OCI-LY7 (cell line): Measurements from ENCODE around the gene FOXD1. TPM values are rescaled to one million over a fixed set of nuclear protein-coding genes. Genes with fewer than 3 reads are reported as not detected.

Source experiments
- BruUV-seq: library from RNA; stranded (reverse); fragments of 400-500 nt; replicated peaks from 2 replicates; lab custom pipeline; 2021; lab: Mats Ljungman, UMichigan
- CTCF ChIA-PET: fragments of 300-600 bp; sonication (Branson Sonifier 250); formaldehyde crosslinking; loops from one replicate; lab custom pipeline; 2022; ENCODE audit warnings: antibody characterized with exemption; ENCODE audit not compliant: unreplicated experiment; lab: Charles Lee
- POLR2A ChIA-PET: fragments of 300-600 bp; sonication (Branson Sonifier 250); formaldehyde crosslinking; loops from one replicate; lab custom pipeline; 2022; ENCODE audit warnings: antibody characterized with exemption; lab: Charles Lee
- DNase-seq: peaks from one replicate; pipeline ENCODE4 v3.0.0-alpha.2; 2015; ENCODE audit warnings: low spot score
- H2AFZ ChIP-seq: fragments of 200-600 bp; sonication (generic), shearing (Covaris generic); 2 replicates; pipeline ENCODE4 v1.6.1; 2014; ENCODE audit warnings: mild to moderate bottlenecking, antibody characterized with exemption, low read length, moderate library complexity
- H3K27ac ChIP-seq: fragments of 200-600 bp; sonication (generic); 2 replicates; pipeline ENCODE4 v1.5.1; 2014; ENCODE audit warnings: mixed run types, low read depth, mild to moderate bottlenecking, moderate library complexity, low read length, inconsistent platforms; ENCODE audit not compliant: poor library complexity, severe bottlenecking
- H3K36me3 ChIP-seq: fragments of 200-600 bp; sonication (generic); 2 replicates; pipeline ENCODE4 v1.6.1; 2014; ENCODE audit warnings: mild to moderate bottlenecking, antibody characterized with exemption, low read length, moderate library complexity, mixed read lengths; ENCODE audit not compliant: insufficient read depth
- H3K4me1 ChIP-seq: fragments of 200-600 bp; sonication (generic); 2 replicates; pipeline ENCODE4 v1.5.1; 2014; ENCODE audit warnings: mild to moderate bottlenecking, low read length; ENCODE audit not compliant: insufficient read depth, poor library complexity, severe bottlenecking
- H3K4me2 ChIP-seq: fragments of 200-600 bp; sonication (generic); 2 replicates; pipeline ENCODE4 v1.6.1; 2014; ENCODE audit warnings: mild to moderate bottlenecking, low read length
- H3K4me3 ChIP-seq: fragments of 200-600 bp; sonication (generic); 2 replicates; pipeline ENCODE4 v1.5.1; 2014; ENCODE audit warnings: mild to moderate bottlenecking, low read depth, low read length; ENCODE audit not compliant: poor library complexity, severe bottlenecking
- H3K79me2 ChIP-seq: fragments of 200-600 bp; sonication (generic); 2 replicates; pipeline ENCODE4 v1.6.1; 2016; ENCODE audit warnings: low read depth, mild to moderate bottlenecking, low read length, moderate library complexity, mixed read lengths; ENCODE audit not compliant: insufficient read depth
- H3K9me2 ChIP-seq: fragments of 200-600 bp; sonication (generic); 2 replicates; pipeline ENCODE4 v1.6.1; 2016; ENCODE audit warnings: mild to moderate bottlenecking, low read length, mixed read lengths; ENCODE audit not compliant: insufficient read depth
- H3K9me3 ChIP-seq: fragments of 200-600 bp; sonication (generic); 2 replicates; pipeline ENCODE4 v1.6.1; 2014; ENCODE audit warnings: mild to moderate bottlenecking, mixed run types, low read length, mixed read lengths
- H4K20me1 ChIP-seq: fragments of 200-600 bp; sonication (generic); 2 replicates; pipeline ENCODE4 v1.6.1; 2014; ENCODE audit warnings: mild to moderate bottlenecking, antibody characterized with exemption, low read length, moderate library complexity, mixed read lengths; ENCODE audit not compliant: insufficient read depth
- CTCF ChIP-seq: fragments of 200-600 bp; sonication (generic); conservative IDR thresholded peaks from 2 replicates; pipeline ENCODE4 v1.5.1; 2014; ENCODE audit warnings: mild to moderate bottlenecking, antibody characterized with exemption, low read length, moderate library complexity, mixed read lengths
- EZH2phosphoT487 ChIP-seq: fragments of 200-600 bp; sonication (generic); IDR thresholded peaks from 2 replicates; pipeline ENCODE4 v1.6.1; 2018; ENCODE audit warnings: low read depth, borderline replicate concordance, mild to moderate bottlenecking, mixed run types, antibody characterized with exemption, low read length, moderate library complexity, mixed read lengths
- intact Hi-C: fragments of 100-400 bp; cut with micrococcal nuclease; formaldehyde crosslinking; loops from one replicate; pipeline ENCODE4 v1.10.0; 2022; ENCODE audit not compliant: unreplicated experiment
- total RNA-seq, 2 experiments: library from RNA; depleted of rRNA in 1 of 2; stranded (reverse); fragments of >200 nt in 1 of 2; shearing (Covaris generic) in 1 of 2; gene quantifications; 2 replicates each; pipeline ENCODE4 v1.2.3, GENCODE V29; 2014 to 2022

The FOXD1 gene
- total RNA-seq, 2 experiments from 2014 or later: 1.5 to 5.6 TPM

- Histone ChIP-seq H3K4me2 (no peak overlapping the region), H3K36me3 (no peaks in the 10 kb centered on the region), H3K79me2 (peaks cover 12% of the 10 kb centered on the region), H4K20me1 (no peaks in the 10 kb centered on the region), H3K9me2 (no peaks in the 10 kb centered on the region), H3K27ac (no peak overlapping the region), H3K9me3 (no peaks in the 10 kb centered on the region), H3K4me3 (no peak overlapping the region), H2AFZ (no peak overlapping the region), H3K4me1 (peaks cover 15% of the 10 kb centered on the region)
- POLR2A ChIA-PET: no interaction called here
- DNase-seq: no peak
- TF ChIP-seq CTCF (no peak), EZH2phosphoT487 (no peak)
- CTCF ChIA-PET: no interaction called here
- BruUV-seq: no TSS peak
- intact Hi-C loops: no loop called here
Observed at GRCh38 chr5:73493421-73493820, 44.8 kb upstream of the FOXD1 start.

GRCh38 chr5:73491155-73491554 is 42.6 kb upstream of the FOXD1 start:
- Histone ChIP-seq H3K79me2 (no peaks in the 10 kb centered on the region), H3K4me2 (no peak overlapping the region), H4K20me1 (no peaks in the 10 kb centered on the region), H3K4me1 (no peaks in the 10 kb centered on the region), H3K9me3 (no peaks in the 10 kb centered on the region), H3K4me3 (no peak overlapping the region), H2AFZ (no peak overlapping the region), H3K36me3 (no peaks in the 10 kb centered on the region), H3K27ac (no peak overlapping the region), H3K9me2 (no peaks in the 10 kb centered on the region)
- intact Hi-C loops: no loop called here
- no peak for DNase-seq
- ChIA-PET CTCF (no interaction called here), POLR2A (interaction anchor here (0.6 kb wide), 1 partner anchor 1880 kb away, joined by 3 read pairs; no protein-coding TSS in a partner anchor)
- no peak for TF ChIP-seq CTCF
- TF ChIP-seq EZH2phosphoT487: no peak
- BruUV-seq: no TSS peak

- no peak overlapping the region for H3K4me3 ChIP-seq
- CTCF ChIA-PET: no interaction called here
- BruUV-seq: no TSS peak
- no peaks in the 10 kb centered on the region for H3K9me3 ChIP-seq
- H3K9me2 ChIP-seq: no peaks in the 10 kb centered on the region
- H3K79me2 ChIP-seq: no peaks in the 10 kb centered on the region
- TF ChIP-seq EZH2phosphoT487 (no peak), CTCF (no peak)
- H4K20me1 ChIP-seq: no peaks in the 10 kb centered on the region
- H3K4me2 ChIP-seq: no peak overlapping the region
- intact Hi-C loops: no loop called here
- no peak overlapping the region for H2AFZ ChIP-seq
- POLR2A ChIA-PET: no interaction called here
- no peak for DNase-seq
- H3K36me3 ChIP-seq: no peaks in the 10 kb centered on the region
- H3K27ac ChIP-seq: no peak overlapping the region
- H3K4me1 ChIP-seq: no peaks in the 10 kb centered on the region
Observed at GRCh38 chr5:73490088-73490487, 41.5 kb upstream of the FOXD1 start.
